HepG2 (cell line): ENCODE measurements around the gene ZNF554. TPM values are rescaled to one million over a fixed set of nuclear protein-coding genes. Genes with fewer than 3 reads are reported as not detected.

Experiments used
- JUN ChIP-seq: sonication (generic); formaldehyde crosslinking; IDR thresholded peaks from 2 replicates; pipeline ENCODE4 v1.4.0; 2020; ENCODE audit warnings: mild to moderate bottlenecking, missing genetic modification reagents
- MAFF ChIP-seq: IDR thresholded peaks from 2 replicates; pipeline ENCODE4 v1.6.1; 2011; ENCODE audit warnings: low read depth, low read length, improper control_type of control experiment
- NFAT5 ChIP-seq: sonication (generic); formaldehyde crosslinking; IDR thresholded peaks from 2 replicates; pipeline ENCODE4 v1.4.0; 2020; ENCODE audit warnings: missing genetic modification reagents
- PAXIP1 ChIP-seq: sonication (generic); formaldehyde crosslinking; conservative IDR thresholded peaks from 2 replicates; pipeline ENCODE4 v1.4.0; 2020; ENCODE audit warnings: mild to moderate bottlenecking, missing genetic modification reagents, moderate library complexity
- PRMT3 ChIP-seq: sonication (generic); formaldehyde crosslinking; IDR thresholded peaks from 2 replicates; pipeline ENCODE4 v1.8.1; 2022; ENCODE audit warnings: low read depth, mild to moderate bottlenecking, moderate library complexity, missing genetic modification reagents, borderline replicate concordance
- SOX6 ChIP-seq, 2 experiments: fragments of 450-650 bp in 1 of 2; sonication (generic) in 1 of 2; formaldehyde crosslinking in 1 of 2; IDR thresholded peaks; 2 replicates each; pipeline versions ENCODE4 v1.4.0 to v1.6.1; 2017 to 2020; ENCODE audit warnings: antibody characterized with exemption in 1 of 2, mild to moderate bottlenecking in 1 of 2, missing genetic modification reagents in 1 of 2
- THRA ChIP-seq: sonication (generic); formaldehyde crosslinking; IDR thresholded peaks from 2 replicates; pipeline ENCODE4 v1.4.0; 2020; ENCODE audit warnings: missing genetic modification reagents, borderline replicate concordance
- TRAFD1 ChIP-seq: sonication (generic); formaldehyde crosslinking; IDR thresholded peaks from 2 replicates; pipeline ENCODE4 v1.5.1; 2020; ENCODE audit warnings: missing genetic modification reagents, mild to moderate bottlenecking, borderline replicate concordance
- ZNF143 ChIP-seq: sonication (generic); formaldehyde crosslinking; IDR thresholded peaks from 2 replicates; pipeline ENCODE4 v1.4.0; 2020; ENCODE audit warnings: missing genetic modification reagents
- ZNF232 ChIP-seq: sonication (generic); formaldehyde crosslinking; IDR thresholded peaks from 2 replicates; pipeline ENCODE4 v1.4.0; 2020; ENCODE audit warnings: missing genetic modification reagents, borderline replicate concordance
- ZNF24 ChIP-seq: fragments of 450-650 bp; IDR thresholded peaks from 2 replicates; pipeline ENCODE4 v1.6.1; 2017; ENCODE audit warnings: antibody characterized with exemption, mild to moderate bottlenecking
- ZNF3 ChIP-seq: IDR thresholded peaks from 2 replicates; pipeline ENCODE4 v1.7.0; 2017; ENCODE audit warnings: inconsistent platforms
- ZNF441 ChIP-seq: sonication (generic); formaldehyde crosslinking; IDR thresholded peaks from 2 replicates; pipeline ENCODE4 v1.7.0; 2021; ENCODE audit warnings: missing genetic modification reagents, borderline replicate concordance
- ZNF501 ChIP-seq: sonication (generic); formaldehyde crosslinking; IDR thresholded peaks from 2 replicates; pipeline ENCODE4 v1.5.1; 2020; ENCODE audit warnings: mild to moderate bottlenecking, moderate library complexity, missing genetic modification reagents
- ZNF552 ChIP-seq: sonication (generic); formaldehyde crosslinking; IDR thresholded peaks from 2 replicates; pipeline ENCODE4 v1.9.0; 2022; ENCODE audit warnings: missing genetic modification reagents, mild to moderate bottlenecking, borderline replicate concordance
- ZSCAN5A ChIP-seq: sonication (generic); formaldehyde crosslinking; IDR thresholded peaks from 2 replicates; pipeline ENCODE4 v1.8.0; 2022; ENCODE audit warnings: mild to moderate bottlenecking, missing genetic modification reagents, borderline replicate concordance
- polyA plus RNA-seq, 8 experiments: library from polyadenylated mRNA; depleted of rRNA in 3 of 8; stranded (reverse) in 7 of 8; unstranded in 1 of 8; fragments of >200 nt; fragmentation: Illumina TruSeq in 4 of 8; extraction: Trizol in 4 of 8; gene quantifications; 2 replicates each; pipeline versions ENCODE4 v1.2.1 to v1.2.3, GENCODE V29; 2011 to 2016; ENCODE audit warnings: low read depth in 4 of 8, missing spikeins in 1 of 8, mixed read lengths in 1 of 8; ENCODE audit not compliant: insufficient read depth in 1 of 8
- total RNA-seq, 5 experiments: library from RNA; depleted of rRNA; stranded (reverse); fragments of >200 nt; fragmentation: Illumina TruSeq; extraction: Trizol; gene quantifications; 2 replicates each; pipeline ENCODE4 v1.2.3, GENCODE V29; 2016; ENCODE audit warnings: low read depth in 1 of 5

The ZNF554 gene
- total and polyA plus RNA-seq, 2 of the 13 experiments (the other 11 are each of a cell fraction or from before 2014, with no cell fraction given), result 2.2 to 2.7 TPM

GRCh38 chr19:2811221-2811722, 8.4 kb upstream of the ZNF554 start (continued):
- TF ChIP-seq NFAT5 (no peak), ZNF3 (CRISPR knock-in tag) (no peak), MAFF (no peak), ZNF143 (CRISPR knock-in tag) (no peak), ZNF24 (no peak), ZSCAN5A (CRISPR knock-in tag) (no peak), ZNF552 (no peak), ZNF441 (CRISPR knock-in tag) (no peak), ZNF232 (CRISPR knock-in tag) (no peak), JUN (CRISPR knock-in tag) (no peak), ZNF501 (CRISPR knock-in tag) (no peak), THRA (CRISPR knock-in tag) (no peak), TRAFD1 (no peak), SOX6 (IDR thresholded peaks at IDR 0.05) (no peak), SOX6 (CRISPR knock-in tag; IDR thresholded peaks at IDR 0.05) (peak; percentile 46), PAXIP1 (peak; percentile 83), PRMT3 (CRISPR knock-in tag) (no peak)
